ENCODE measurements around the gene RBM4B.

RBM4B gene

GRCh38 chr11:66619080-66619554, 58.6 kb downstream of the RBM4B start:
- H3K4me3 ChIP-seq (ENCODE audit: low read depth, low read length): peak overlapping the region; percentile 91
- DNase-seq (ENCODE audit: low read depth, low spot score): peak; percentile 74
- in situ Hi-C loops (cut with HindIII; ENCODE audit: low sequenced_read_pairs): no loop called here
- no peak for TF ChIP-seq CTCF (IDR thresholded peaks at IDR 0.05; ENCODE audit: low read depth, low read length)

- DNase-seq (ENCODE audit: low read depth, low spot score): no peak
- in situ Hi-C loops (cut with HindIII; ENCODE audit: low sequenced_read_pairs): no loop called here
- peak overlapping the region; percentile 91 for H3K4me3 ChIP-seq (ENCODE audit: low read depth, low read length)
- TF ChIP-seq CTCF (IDR thresholded peaks at IDR 0.05; ENCODE audit: low read depth, low read length): no peak
Measured at GRCh38 chr11:66617155-66617834, 60.4 kb downstream of the RBM4B start.

- H3K4me3 ChIP-seq (ENCODE audit: low read depth, low read length): peak within 1 kb of the TSS; percentile 91
- DNase-seq (ENCODE audit: low read depth, low spot score): peak; percentile 99
- in situ Hi-C loops (cut with HindIII; ENCODE audit: low sequenced_read_pairs): no loop called here
- no peak for TF ChIP-seq CTCF (IDR thresholded peaks at IDR 0.05; ENCODE audit: low read depth, low read length)
Measured at GRCh38 chr11:66616379-66617154, 61.1 kb downstream of the RBM4B start, which contains the start of gene RBM14. Gene RBM14, plus strand, starts transcription at chr11:66616630. Its CDS starts 91 bp downstream, at chr11:66616721.
